ENCODE data around the gene GFPT2.

- TF ChIP-seq REST (IDR thresholded peaks at IDR 0.05; ENCODE audit: low read depth) (no peak), NFIC (IDR thresholded peaks at IDR 0.05) (no peak), EP300 (IDR thresholded peaks at IDR 0.05; ENCODE audit: borderline replicate concordance) (no peak), CEBPB (IDR thresholded peaks at IDR 0.05) (no peak), MAX (IDR thresholded peaks at IDR 0.05) (no peak), RAD21 (IDR thresholded peaks at IDR 0.05; ENCODE audit: low read depth) (no peak), ZBTB7A (IDR thresholded peaks at IDR 0.05; ENCODE audit: low read depth) (no peak), TAF1 (IDR thresholded peaks at IDR 0.05; ENCODE audit: low read depth) (no peak), CREB1 (IDR thresholded peaks at IDR 0.05; ENCODE audit: low read depth) (no peak), TCF12 (IDR thresholded peaks at IDR 0.05; ENCODE audit: low read depth) (no peak), TEAD4 (IDR thresholded peaks at IDR 0.05) (no peak), FOXM1 (IDR thresholded peaks at IDR 0.05; ENCODE audit: borderline replicate concordance, low read depth) (no peak)
Measured at GRCh38 chr5:180305481-180305880, 47.7 kb downstream of the GFPT2 start.
